HG03432 (cell line): ENCODE measurements around the gene IL1A.
"Not testable (repeated sequence)": the region's sequence is repeated elsewhere in the genome, so short reads cannot be mapped to it uniquely, and the experiment has no call there.

Experiments
- ATAC-seq: cut with Tn5 transposase; IDR thresholded peaks from one replicate; pipeline ENCODE4 v1.9.1; 2021; ENCODE audit warnings: mild to moderate bottlenecking, moderate library complexity; ENCODE audit not compliant: unreplicated experiment

The IL1A gene

GRCh38 chr2:112784199-112785189 lies at the start of gene IL1A:
TSS of gene IL1A (minus strand) at chr2:112784493. CDS start at chr2:112783770, 723 bp downstream.
- ATAC-seq: no peak

GRCh38 chr2:112833976-112834375 lies 49.7 kb upstream of the IL1A start:
- ATAC-seq: no peak

GRCh38 chr2:112833639-112833931 lies 49.3 kb upstream of the IL1A start:
- ATAC-seq: not testable (repeated sequence)

DNA sequence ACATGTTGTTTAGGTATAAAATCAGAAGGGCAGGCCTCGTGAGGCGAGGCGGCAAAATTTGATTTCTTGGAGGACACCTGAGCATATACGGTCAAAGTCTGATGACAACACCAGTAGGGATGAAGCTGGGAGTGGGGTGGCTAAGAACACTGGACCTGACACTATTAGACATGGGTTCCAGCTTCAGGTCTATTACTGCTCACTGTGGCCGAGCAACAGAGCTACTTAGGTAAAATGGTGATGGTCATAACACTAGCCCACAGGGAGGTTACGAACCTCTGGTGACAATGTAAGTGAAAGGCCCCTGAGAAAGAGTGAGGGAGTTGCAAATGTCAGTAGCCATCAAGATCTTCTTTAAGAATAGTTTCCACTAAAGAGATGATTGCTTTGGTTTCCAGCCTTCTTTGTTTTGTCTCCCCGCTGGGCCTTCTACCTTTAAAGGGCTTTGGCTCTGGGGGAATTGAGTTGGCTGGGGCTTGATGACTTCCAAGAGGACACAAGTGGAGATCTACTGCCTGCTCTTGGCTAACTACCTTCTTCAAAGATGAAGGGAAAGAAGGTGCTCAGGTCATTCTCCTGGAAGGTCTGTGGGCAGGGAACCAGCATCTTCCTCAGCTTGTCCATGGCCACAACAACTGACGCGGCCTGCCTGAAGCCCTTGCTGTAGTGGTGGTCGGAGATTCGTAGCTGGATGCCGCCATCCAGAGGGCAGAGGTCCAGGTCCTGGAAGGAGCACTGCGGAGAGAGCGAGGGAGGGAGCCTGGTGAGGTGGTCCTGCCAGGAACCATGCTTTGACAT lies 48.7 kb upstream of the IL1A start:
- no peak for ATAC-seq

DNA sequence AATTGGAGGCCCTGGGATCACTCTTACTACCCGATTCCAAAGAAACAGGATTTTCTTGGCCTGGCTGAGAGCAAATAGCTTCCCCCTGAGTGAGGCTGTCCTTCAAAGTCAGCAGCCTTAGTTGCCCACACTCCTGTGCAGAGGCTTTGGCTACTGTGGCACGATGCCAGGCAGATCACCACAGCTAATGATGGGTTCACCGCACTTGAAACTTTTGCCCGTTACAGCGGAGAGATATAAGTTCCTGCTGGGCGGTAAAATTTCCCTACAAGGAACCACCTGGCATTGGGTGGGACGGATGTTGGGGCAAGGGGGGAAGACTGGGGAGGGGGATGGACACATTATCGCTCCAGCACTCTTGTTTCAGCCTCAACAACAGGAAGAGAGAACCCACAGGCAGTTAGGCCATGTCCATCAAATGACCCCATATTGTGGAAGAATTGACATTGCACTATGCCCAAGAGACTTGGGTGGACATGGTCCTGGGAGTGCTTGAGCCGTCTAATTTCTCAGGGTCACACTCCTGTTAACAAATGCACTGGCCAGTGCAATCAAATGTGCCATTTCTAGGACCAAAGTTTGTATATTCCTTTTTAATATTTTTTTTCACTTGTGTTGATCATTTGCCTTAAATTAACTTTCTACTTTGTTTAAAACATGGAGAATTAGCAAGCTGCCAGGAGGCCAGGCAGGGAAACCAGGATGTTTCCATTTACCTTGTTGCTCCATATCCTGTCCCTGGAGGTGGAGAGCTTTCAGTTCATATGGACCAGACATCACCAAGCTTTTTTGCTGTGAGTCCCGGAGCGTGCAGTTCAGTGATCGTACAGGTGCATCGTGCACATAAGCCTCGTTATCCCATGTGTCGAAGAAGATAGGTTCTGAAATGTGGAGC lies 47.9 kb upstream of the IL1A start:
- no peak for ATAC-seq

- ATAC-seq: no peak
Measured at GRCh38 chr2:112831513-112831845, 47.2 kb upstream of the IL1A start.

DNA sequence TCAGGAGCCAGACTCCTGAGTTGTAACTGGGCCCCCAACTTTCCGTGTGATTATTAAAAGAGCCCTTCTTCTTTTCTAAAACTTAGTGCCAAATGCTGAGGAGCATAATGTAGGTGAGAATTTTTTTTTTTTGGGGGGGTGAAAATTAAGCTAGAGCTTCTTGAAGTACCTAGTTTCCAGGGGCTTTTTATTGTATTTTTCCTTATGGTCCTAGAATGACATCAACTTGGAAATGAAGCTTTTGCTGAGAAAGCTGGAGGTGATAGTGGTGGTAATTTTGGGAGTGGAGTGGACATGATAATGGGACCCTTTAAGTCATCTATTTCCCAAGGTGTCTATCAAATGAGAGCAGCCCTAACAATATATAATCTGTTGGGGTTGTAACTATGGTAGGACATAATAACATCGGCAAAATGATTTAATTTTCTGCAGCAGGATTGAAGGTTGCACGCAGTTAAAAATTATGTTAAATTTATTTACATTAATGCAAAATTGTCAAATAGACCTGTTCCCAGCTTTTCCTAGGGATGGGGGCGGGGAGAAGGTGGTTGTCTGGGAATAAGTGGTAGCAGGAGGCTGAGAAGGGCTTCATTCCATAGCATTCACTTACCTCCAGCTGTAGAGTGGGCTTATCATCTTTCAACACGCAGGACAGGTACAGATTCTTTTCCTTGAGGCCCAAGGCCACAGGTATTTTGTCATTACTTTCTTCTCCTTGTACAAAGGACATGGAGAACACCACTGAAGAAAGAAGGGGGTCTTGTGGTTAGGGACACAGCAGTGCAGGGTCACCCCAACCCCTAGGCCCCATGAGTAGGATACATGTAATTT lies 46.6 kb upstream of the IL1A start:
- no peak for ATAC-seq

DNA sequence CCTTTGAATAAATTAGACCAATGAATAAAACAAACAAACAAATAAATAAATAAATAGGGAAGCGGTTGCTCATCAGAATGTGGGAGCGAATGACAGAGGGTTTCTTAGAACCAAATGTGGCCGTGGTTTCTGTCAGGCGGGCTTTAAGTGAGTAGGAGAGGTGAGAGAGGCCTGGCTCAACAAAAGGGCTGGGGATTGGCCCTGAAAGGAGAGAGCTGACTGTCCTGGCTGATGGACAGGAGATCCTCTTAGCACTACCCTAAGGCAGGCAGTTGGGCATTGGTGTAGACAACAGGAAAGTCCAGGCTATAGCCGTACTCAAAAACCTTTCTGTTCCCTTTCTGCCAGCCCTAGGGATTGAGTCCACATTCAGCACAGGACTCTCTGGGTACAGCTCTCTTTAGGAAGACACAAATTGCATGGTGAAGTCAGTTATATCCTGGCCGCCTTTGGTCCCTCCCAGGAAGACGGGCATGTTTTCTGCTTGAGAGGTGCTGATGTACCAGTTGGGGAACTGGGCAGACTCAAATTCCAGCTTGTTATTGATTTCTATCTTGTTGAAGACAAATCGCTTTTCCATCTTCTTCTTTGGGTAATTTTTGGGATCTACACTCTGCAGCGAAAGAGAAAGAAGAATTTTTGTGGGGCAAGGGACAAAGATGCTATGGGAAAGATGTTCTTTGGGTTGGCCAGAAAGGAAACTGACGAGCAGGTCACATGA lies 45.8 kb upstream of the IL1A start:
- no peak for ATAC-seq

DNA sequence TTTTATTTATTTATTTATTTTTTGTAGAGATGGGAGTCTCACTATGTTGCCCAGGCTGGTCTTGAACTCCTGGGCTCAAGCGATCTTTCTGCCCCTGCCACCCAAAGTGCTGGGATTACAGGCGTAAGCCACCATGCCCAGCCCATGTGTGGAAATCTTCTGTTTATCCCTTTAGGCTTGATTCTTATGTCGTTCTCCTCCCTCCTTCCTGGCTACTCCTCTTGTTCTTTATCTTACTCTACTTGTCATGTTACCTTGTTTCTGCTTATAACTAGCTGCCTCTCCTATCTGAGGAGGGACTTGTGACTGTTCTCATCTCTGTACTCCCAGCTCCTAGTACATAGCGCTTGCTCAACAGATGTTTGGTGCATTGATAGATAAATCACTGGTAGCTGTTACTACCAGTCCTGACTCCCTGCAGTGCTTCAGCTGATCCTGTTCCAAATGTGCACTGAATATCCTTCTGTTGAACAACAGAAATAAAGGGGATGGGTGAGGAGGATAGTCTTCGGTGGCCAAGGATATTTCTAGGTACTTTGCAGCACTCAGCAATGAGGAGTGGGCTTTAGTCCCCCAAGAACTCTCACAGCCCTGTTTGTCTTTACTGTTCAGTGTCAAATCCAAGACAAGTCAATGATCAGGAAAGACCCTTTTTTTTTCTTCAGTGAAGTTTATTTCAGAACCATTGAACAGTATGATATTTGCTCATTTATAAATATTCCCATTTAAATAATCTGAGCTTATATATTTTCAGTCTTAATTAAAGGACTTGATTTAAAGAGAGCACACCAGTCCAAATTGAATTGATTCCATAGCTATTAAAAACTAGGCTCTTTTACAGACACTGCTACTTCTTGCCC lies 45.0 kb upstream of the IL1A start:
- no peak for ATAC-seq

- ATAC-seq: no peak
Measured at GRCh38 chr2:112828251-112828691, 44.0 kb upstream of the IL1A start.

DNA sequence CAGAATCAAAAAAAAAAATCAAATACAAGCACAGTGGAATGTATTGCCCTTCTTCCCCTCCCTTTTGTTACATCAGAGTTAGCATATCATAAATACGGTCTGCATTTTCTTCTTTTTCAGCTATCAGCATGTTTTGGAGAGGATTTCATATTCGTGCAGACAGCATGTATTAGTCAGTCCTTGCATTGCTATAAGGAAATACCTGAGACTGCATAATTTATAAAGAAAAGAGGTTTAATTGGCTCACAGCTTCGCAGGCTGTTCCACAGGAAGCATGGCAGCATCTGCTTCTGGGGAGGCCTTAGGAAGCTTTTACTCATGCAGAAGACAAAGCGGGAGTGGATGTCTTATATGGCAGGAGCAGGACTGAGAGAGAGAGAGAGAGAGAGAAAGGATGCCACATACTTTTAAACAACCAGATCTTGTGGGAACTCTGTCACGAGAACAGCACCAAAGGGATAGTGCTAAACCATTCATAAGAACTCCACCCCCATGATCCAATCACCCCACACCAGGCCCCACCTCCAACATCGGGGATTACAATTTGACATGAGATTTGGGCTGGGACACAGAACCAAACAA lies 43.4 kb upstream of the IL1A start:
- ATAC-seq: no peak

DNA sequence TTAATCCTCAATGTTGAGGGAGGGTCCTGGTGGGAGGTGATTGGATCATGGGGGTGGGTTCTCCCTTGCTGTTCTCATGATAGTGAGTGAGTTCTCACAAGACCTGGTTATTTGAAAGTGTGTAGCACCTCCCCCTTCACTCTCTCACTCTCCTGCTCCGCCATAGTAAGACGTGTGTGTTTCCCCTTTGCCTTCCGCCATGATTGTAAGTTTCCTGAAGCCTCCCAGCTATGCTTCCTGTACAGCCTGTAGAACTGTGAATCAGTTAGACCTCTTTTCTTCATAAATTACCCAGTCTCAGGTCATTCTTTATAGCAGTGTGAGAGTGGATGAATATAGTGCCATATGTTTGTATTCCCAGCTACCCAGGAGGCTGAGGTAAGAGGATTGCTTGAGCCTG lies 42.7 kb upstream of the IL1A start:
- no peak for ATAC-seq

GRCh38 chr2:112825706-112826105 lies 41.4 kb upstream of the IL1A start:
- ATAC-seq: no peak

DNA sequence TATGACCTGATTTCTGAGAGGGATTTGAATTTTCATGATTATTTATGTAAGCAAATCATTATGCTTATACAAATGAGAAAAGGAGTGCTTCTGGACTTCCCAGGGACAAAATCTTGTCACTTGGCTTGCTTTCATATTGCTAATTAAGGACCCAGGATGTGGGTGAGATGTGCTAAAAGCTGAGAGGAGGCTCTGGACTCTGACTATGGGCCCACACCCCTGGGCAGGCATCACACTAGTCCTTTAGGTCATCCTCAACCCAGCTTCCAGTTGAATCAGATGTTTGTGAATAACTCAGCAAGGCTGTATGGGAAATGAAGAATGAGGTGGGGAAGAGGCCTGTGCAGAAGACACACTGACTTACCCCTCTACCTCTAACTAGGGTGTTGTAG lies 40.4 kb upstream of the IL1A start:
- ATAC-seq: no peak

GRCh38 chr2:112821682-112822081 lies 37.4 kb upstream of the IL1A start:
- no peak for ATAC-seq

DNA sequence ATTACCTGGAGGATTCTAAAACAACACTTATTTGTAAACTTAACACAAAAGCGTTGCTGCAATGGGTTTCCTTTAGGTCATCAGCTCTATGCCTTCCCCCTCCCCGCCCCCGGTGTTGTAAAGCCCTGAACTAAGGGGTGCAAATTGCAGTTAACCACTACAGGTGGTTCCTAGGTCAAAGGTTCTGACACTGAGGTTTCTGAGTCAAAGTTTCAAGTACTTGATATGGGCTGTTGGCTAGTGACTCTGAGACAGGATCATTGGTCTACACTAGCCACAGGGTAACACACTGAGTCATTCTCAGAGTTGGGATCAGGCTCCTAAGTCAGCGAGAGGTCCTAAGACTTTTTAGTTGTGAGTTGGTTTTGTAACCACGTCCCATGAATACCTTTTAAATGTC lies 36.8 kb upstream of the IL1A start:
- ATAC-seq: peak; percentile 93

GRCh38 chr2:112820343-112820742 lies 36.0 kb upstream of the IL1A start:
- ATAC-seq: no peak

DNA sequence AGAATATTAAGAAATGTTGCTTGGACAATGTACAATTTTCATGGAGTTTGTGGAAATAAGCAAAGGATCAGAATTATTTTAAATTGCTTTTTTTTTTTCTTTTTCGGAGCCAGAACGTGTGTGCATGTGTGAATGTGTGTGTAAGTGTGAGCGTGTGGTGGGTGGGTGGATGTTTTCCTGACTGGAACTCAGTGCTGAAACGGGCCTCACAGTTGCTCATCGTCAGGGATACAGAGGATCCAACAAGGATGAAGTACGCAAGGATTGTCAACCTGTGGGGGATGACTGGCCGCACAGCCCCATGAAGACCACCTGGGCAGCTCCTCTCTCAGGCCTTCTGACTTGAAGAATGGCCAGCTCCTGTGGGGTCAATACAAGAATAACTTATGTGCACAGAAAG lies 34.8 kb upstream of the IL1A start:
- no peak for ATAC-seq
